Activated CD4-positive, CD25-positive, alpha-beta regulatory T cell treated with anti-CD3 and anti-CD28 coated beads, Interleukin-2, amount 50 U/mL, for 16 hours (primary cell): ENCODE measurements around the gene PFDN5.

Experiments
- DNase-seq: peaks from one replicate; pipeline ENCODE4 v3.0.0-alpha.2; 2020; ENCODE audit warnings: low read depth, low spot score

The PFDN5 gene

DNA sequence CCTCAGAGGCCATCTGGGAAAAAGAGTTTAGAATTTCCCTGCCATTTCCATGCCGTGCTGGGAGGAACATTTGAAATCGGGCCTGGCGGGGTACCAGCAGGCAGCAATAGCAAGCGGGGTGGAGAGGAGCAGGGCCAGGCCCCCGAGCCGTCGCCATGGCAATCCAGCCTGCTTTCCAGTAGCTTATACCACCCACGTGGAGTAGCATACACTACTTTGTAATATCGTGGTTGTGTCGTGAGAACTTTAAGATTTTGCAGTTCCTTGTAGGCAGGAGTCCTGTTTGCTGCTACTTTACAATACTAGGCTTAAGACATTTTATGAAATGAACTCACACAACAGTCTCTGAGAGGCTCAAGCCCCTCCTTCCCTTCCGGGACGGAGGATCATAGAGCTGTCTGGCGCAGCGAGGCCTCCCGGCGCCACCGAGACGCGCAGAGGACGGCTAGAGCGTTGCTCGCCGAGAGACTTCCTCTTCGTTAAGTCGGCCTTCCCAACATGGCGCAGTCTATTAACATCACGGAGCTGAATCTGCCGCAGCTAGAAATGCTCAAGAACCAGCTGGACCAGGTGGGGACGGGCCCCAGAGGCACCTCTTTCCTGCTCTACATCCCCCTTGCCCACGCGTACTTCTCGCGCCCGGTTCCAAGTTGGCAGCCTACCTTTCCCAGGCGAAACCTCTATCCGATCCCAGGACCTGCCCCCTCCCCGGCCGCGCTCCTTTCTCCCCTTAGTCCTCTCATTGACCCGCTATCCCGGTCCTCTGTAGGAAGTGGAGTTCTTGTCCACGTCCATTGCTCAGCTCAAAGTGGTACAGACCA, at the start of gene PFDN5:
TSS of gene PFDN5 (plus strand) at position 473 of the 821 bp plus-strand sequence. CDS start at position 499, 26 bp downstream.
- peak; percentile 82 for DNase-seq

DNA sequence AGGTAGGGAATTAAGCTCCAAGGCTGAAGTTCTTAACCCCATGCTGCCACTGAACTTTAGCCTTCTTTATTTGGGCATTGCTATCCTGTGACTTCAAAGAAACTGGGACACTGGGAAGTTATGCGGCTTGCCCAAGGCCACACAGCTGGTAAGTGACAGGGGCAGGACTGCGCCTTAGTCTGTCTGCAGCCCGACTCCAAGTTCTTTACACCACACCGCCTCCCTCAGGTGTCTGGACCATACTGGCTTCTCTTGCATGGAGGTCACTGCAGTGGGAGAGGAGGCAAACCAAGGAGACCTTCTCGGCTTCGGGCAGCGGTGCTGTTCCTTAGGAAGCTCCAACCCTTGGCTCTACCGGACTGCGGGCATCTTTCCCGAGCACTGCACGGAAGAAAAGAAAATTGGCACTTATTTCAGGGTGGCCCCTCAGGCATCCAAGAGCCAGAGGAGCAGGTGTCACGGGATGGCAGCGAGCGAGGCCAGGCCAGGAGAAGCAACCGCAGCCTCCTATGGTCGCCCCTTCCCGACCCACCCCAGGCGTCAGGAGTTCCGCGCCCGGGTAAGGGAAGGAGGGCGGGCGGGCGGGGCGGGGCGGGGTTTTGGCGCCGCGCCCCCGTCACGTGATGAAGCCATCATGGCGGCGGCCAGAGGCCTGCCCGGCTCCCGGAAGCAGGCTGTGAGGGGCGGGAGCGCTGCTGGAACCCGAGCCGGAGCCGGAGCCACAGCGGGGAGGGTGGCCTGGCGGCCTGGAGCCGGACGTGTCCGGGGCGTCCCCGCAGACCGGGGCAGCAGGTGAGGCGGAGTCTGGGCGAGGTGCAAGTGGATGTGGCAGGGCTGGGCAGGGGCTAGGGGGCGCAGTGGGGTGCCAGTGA, 43.6 kb upstream of the PFDN5 start:
- DNase-seq: peak; percentile 34

DNA sequence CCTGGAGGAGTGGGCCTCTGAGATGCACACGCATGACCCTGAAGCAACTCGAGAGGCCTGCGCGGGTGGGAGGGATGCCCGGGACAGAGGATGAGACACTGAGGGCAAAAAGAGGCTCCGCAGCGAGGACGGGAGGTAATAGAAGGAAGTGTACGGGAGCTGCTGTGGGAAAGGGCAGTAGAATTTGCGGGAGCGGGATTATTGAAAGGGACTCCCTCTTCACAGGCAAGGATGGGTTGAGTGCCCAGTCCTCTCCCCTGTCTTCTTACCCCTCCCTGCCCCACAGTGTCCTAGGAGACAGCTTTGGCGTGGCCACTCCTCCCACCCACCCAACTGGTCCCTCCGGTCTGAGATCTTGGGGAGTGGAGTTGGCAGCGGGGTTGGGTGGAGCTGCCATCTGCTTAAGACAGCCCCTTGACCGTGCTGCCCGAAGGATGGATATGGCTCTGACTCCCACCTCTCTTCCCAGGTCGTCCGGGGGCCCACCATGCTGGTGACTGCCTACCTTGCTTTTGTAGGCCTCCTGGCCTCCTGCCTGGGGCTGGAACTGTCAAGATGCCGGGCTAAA, 42.9 kb upstream of the PFDN5 start:
- no peak for DNase-seq

DNA sequence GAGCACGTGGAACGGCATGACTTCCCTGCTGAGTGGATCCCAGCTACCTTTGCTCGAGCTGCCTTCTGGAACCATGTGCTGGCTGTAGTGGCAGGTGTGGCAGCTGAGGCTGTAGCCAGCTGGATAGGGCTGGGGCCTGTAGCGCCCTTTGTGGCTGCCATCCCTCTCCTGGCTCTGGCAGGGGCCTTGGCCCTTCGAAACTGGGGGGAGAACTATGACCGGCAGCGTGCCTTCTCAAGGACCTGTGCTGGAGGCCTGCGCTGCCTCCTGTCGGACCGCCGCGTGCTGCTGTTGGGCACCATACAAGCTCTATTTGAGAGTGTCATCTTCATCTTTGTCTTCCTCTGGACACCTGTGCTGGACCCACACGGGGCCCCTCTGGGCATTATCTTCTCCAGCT, 42.0 kb upstream of the PFDN5 start:
- DNase-seq: no peak

DNA sequence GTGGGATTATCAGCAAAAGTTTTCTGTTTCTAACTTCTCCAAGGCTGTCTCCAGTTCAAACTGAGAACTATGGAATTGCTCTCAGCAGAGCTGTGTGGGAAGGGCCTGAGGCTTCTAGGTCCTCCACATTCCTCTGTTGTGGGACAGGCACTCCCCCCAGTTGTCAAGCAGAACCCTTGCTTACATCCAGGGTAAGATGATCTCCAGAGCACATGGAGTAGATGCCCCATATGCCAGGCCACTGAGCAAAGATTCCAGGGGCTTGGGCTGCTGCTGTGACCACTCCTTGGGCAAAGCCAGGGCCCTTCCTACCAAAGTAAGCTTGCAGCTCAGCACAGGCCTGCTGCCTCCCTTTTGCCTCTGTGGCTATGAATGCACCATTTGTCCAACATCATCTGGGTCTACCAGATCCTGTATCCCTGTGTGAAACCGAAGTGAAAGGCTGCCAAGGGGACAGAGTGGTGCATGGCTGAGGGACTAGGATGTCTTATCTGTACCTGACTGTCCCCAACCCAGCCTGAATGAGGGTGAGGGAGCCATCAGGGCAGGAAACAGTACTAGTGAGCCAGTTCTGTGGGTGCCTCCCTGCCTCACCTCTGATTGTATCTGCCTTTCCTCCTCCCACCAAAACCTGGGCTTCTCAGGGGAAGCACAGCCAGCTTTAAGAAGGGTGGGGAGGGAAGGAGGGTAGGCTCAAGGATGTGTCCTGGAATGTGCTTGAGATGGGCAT, 40.4 kb upstream of the PFDN5 start:
- DNase-seq: no peak

DNA sequence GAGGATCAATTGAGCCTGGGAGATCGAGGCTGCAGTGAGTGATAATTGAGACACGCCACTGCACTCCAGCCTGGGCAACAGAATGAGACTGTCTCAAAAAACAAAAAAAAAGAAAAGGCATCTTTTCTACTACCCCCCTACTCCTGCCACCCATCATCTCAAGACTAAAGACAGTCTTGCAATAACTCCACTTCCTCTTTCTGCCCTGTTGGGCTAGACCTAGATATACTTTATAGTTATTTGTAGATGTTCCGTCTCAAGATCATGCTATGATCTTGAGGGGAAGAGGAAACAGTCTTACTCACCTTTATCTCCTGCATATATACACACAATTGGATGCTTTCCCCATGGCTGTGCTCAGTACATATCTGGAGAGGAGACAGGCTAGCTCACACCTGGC, 39.3 kb upstream of the PFDN5 start:
- DNase-seq: no peak

DNA sequence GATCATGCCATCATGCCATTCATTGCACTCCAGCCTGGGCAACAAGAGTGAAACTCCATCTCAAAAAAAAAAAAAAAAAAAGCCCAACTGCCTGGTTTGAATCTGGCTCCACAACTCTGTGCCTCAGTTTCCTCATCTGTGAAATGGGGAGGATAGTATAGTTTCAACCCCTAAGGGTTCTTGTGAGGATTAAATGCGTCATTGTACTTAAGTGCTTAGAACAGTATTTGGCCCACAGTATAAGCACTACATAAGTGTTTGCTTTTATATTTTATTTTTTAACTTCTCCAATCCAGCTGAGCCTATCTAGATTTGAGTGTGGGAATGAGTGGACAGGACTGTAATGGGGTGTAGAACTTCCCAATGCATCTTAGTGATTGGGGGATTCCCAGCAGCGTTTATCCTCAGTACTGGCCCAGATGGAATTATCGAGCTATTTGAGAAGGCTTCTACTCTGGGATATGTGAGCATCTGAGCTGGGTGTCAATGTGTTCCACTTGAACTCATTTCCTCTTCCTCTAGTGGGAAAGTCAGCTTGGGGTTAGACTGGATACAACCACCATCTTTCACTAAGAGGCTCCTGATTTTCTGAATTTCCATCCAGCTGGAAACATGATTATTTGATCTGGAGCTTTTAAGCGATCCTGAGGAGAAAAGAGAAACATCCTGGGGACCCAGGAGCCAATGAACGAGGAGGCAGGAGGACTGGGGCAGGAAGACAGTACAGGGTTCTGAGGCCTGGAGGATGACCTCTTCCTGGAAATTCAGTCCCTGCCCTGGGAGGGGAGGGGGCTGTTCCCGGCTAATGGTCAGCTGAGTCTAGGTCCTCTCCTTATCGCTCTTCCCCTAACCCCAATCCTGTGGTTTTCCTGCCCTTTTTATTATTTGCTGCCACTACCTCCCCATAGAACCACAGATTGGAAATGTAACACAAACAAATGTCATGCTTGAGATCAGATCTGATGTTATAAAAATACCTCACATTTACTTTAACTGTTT, 36.5 kb upstream of the PFDN5 start:
- DNase-seq: no peak

DNA sequence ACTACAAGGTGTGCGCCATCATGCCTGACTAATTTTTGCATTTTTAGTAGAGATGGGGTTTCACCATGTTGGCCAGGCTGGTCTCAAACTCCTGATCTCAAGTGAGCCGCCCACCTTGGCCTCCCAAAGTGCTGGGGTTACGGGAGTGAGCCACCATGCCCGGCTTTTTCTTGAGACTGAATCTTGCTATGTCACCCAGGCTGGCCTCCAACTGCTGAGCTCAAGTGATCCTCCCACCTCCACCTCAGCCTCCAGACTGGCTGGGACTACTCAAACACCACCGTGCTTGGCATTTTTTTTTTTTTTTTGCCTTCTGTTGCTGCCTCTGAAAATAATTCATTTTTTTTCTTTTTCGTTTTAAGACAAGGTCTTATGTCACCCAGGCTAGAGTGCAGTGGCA, 35.5 kb upstream of the PFDN5 start:
- DNase-seq: no peak

DNA sequence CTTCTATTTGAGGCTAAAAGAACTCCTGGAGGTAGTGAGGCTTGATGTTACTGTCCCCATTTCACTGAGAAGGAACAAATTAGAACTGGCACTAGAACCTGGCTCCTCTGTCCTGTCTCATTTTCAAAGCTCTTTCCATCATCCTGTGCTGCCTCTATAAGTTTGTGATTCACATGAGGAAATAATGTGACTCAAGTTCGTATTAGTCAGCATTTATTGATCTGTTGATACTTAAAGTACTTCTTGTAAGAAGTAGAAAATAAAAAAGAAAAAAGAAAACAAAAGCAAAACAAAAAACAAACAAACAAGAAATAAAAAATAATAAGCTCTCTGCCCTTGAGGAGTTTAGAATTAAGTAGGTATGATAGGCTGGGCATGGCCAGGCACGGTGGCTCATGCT, 29.6 kb upstream of the PFDN5 start:
- no peak for DNase-seq

DNA sequence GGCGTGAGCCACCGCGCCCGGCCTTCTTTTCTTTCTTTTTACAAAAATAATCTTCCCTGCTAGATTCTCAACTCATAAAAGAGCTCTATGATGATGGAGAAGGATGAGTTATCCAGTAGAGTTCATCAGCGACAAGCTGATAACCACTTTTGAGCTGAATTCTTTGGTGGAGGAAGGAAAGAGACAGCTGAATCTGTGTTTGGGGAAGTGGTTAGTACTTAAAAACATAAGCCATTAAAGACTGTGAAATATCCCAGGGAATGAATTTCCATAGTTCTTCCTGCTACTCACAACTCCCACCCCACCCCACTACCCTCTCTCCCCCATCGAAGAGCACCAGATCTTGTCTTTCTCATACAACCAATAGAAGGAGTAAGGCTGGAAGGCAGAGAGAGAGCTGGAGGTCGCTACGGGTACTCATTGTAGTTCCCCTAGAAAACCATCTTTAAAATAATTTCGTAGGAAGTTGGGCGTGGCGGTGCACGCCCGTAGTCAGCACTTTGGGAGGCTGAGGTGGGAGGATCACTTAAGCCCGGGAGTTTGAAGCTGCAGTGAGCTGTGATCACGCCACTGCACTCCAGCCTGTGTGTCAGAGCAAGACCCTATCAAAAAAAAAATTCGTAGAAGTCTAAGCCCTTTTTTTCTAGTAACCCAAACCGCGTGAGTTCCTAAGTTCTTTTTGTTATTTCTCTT, 27.9 kb upstream of the PFDN5 start:
- DNase-seq: no peak

DNA sequence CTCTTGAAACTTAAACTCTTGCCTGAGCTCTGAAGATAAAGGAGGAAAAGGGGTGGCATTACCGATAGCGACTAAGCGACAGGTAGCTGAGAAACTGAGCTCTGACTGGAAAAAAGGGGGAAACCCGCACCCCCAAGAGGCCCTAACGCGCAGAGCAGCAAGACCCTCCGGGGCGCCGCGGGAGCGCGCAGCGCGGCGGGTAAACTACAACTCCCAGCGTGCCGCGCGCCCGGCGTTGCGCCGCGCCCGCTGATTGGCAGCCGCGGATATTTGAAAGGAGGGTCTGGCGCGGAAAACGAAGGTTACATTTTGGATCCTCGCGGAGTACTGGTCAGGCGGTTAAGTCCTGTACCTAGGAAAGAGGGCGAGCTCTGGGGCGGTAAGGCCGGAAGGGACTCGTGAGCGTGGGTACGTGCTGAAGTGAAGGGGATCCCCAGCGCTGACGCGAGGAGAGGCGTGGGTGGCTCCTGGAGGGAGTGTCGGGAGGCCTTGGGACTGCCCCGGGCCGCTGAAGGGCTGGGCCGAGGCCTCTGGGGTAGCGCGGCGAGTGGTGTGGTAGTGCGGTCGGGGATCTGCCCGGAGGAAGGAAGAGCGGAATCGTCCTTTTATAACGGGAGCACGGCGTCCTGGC, 27.2 kb upstream of the PFDN5 start, which contains the start of gene ESPL1:
TSS of gene ESPL1 (plus strand) at position 301 of the 631 bp plus-strand sequence. CDS start 468 bp downstream, outside the sequence.
- DNase-seq: peak; percentile 64

DNA sequence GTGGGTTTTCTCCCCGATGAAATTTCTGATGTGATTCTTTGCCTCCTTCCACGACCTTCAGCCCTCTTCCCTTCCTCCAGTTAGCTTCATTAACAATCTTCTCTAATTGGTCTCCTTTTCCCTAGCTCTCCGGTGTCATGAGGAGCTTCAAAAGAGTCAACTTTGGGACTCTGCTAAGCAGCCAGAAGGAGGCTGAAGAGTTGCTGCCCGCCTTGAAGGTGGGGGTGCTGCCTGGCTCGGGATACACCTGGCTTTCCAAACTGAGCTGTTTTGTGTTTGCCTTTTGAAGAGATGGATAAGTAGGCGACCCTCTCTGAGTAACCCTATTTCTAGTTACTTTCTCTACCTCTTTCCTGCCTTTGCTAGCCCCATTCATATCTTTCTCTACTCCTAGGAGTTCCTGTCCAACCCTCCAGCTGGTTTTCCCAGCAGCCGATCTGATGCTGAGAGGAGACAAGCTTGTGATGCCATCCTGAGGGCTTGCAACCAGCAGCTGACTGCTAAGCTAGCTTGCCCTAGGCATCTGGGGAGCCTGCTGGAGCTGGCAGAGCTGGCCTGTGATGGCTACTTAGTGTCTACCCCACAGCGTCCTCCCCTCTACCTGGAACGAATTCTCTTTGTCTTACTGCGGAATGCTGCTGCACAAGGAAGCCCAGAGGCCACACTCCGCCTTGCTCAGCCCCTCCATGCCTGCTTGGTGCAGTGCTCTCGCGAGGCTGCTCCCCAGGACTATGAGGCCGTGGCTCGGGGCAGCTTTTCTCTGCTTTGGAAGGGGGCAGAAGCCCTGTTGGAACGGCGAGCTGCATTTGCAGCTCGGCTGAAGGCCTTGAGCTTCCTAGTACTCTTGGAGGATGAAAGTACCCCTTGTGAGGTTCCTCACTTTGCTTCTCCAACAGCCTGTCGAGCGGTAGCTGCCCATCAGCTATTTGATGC, 26.4 kb upstream of the PFDN5 start:
- no peak for DNase-seq

DNA sequence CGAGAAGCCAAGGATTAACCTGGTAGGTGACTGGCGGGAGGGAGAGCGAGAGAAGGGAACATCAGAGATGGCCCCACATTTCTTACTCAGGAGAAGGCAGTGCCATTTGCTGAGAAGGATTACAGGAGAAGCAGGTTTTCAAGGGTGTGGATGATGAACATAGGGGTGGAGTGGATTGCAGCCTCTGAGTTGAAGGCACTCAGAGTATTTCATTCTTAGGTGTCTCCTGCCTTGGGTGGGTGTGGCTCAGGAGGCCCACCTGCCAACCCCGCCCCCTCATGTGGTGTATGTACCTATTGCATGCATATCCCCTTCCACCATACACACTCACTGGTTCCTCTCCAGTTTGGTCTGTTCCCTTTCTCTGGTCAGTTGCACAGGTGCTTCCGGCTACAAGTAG, 20.9 kb upstream of the PFDN5 start:
- no peak for DNase-seq

DNA sequence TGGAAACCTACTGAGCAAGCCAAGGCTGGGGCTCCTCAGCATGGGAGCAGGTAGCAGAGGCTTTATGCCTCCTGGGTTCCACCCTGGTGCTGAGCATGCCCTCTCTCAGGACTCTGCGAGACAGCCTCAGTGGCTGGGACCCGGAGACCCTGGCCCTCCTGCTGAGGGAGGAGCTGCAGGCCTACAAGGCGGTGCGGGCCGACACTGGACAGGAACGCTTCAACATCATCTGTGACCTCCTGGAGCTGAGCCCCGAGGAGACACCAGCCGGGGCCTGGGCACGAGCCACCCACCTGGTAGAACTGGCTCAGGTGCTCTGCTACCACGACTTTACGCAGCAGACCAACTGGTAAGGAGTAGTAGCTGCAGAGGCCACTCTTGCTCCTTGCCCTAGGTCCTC, 18.8 kb upstream of the PFDN5 start:
- no peak for DNase-seq

DNA sequence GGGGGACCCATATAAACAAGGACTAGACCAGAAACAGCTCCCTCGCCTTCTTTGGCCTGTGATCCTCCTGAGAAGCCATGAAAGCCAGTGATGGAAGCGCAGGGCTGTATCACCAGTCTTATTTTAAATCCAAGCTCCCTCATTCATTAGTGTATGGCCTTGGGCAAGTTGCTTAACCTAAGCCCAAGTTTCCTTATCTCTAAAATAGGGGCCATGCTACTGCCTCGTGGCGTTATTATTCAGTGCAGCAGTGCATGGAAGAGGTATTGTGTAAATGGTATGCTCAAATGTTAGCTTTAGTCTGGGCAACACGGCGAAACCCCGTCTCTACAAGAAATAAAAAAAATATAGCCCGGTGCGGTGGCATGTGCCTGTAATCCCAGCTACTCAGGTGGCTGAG, 17.4 kb upstream of the PFDN5 start:
- DNase-seq: no peak

DNA sequence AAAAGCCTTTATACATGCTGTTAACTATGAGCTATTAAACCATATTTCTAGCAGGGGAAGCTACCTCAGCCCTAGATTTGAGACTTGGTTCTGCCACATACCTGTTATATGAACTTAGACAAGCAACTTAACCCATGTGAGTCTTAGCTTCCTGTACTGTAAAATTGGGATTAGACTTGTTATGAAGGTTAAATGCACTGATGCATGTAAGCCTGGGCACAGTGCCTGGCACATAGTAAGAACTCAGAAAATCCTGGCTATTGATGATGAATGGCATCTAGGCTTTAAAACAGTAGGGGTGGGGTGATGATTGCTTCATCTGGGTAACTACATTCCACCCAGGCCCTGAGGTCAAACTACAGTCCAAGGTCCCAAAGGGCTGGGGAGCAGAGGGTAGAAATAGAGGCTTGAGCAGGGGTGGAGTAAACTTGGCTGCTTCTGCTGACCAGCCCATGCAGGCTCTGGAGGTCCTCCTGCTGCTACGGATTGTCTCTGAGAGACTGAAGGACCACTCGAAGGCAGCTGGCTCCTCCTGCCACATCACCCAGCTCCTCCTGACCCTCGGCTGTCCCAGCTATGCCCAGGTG, 16.0 kb upstream of the PFDN5 start:
- DNase-seq: no peak

DNA sequence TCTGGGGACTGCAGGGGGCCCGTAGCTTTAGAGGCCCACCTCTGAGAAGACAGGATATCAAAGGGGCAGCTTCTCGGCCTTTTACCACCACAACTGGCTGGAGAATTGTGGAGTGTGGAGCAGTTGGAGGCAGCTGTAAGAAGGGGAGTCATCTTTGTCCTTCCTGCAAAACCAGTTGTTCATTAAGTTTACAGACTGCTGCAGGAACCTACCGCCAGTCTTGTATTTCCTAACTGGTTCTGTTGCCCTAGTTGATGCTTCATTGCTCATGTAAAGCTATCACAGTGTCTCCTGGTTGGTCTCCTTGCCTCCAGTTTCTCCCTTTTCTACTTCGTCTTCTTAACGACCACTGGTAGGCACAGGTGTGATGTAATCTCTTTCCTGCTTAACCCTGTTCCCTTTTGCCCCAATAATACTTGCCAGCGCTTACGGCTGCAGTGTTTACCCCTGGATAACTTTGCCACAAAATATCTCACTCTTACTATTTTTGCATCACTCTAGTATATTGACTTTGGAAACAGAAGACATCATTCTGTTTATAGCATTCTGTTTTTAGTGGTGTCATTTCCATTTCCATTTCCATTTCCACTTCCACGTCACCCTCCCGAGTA, 15.3 kb upstream of the PFDN5 start:
- no peak for DNase-seq
